Osteocyte (in vitro differentiated cells): Measurements from ENCODE around the gene CAB39L. TPM values are rescaled to one million over a fixed set of nuclear protein-coding genes. Genes with fewer than 3 reads are reported as not detected.

Experiments used
- DNase-seq: peaks from one replicate; pipeline ENCODE4 v3.0.0; 2021; ENCODE audit warnings: mixed read lengths; ENCODE audit not compliant: unreplicated experiment; ENCODE audit errors: extremely low spot score
- H3K27ac Mint-ChIP-seq: one replicate; pipeline ENCODE4 v1.8.0; 2021; ENCODE audit warnings: mild to moderate bottlenecking, mixed read lengths; ENCODE audit not compliant: unreplicated experiment
- H3K27me3 Mint-ChIP-seq: one replicate; pipeline ENCODE4 v1.8.0; 2021; ENCODE audit warnings: mixed read lengths; ENCODE audit not compliant: unreplicated experiment
- H3K36me3 Mint-ChIP-seq: one replicate; pipeline ENCODE4 v1.8.0; 2021; ENCODE audit warnings: mixed read lengths; ENCODE audit not compliant: unreplicated experiment
- H3K4me1 Mint-ChIP-seq: one replicate; pipeline ENCODE4 v1.8.0; 2021; ENCODE audit warnings: mixed read lengths; ENCODE audit not compliant: unreplicated experiment
- H3K4me3 Mint-ChIP-seq: one replicate; pipeline ENCODE4 v1.8.0; 2021; ENCODE audit warnings: mild to moderate bottlenecking, moderate library complexity, mixed read lengths; ENCODE audit not compliant: unreplicated experiment
- H3K9me3 Mint-ChIP-seq: one replicate; pipeline ENCODE4 v1.8.0; 2021; ENCODE audit warnings: mixed read lengths; ENCODE audit not compliant: unreplicated experiment
- CTCF ChIP-seq: fragments of 200-600 bp; sonication (generic); IDR thresholded peaks from 2 replicates; pipeline ENCODE4 v1.5.0; 2021; ENCODE audit warnings: antibody characterized with exemption, mild to moderate bottlenecking, moderate library complexity
- total RNA-seq: library from RNA; stranded (reverse); gene quantifications from 2 replicates; pipeline ENCODE4 v1.2.1, GENCODE V29; 2021

Gene CAB39L
- total RNA-seq, 1 donor from 2014 or later, result 8.3 TPM

- TF ChIP-seq CTCF, result no peak
- H3K9me3 Mint-ChIP-seq, result no peaks in the 10 kb centered on the region
- no peak overlapping the region for H3K4me3 Mint-ChIP-seq
- H3K36me3 Mint-ChIP-seq, result peaks cover 6% of the 10 kb centered on the region
- peaks cover 10% of the 10 kb centered on the region for H3K4me1 Mint-ChIP-seq
- H3K27me3 Mint-ChIP-seq, result no peaks in the 10 kb centered on the region
- no peak for DNase-seq
- H3K27ac Mint-ChIP-seq, result no peak overlapping the region
Observed at GRCh38 chr13:49319551-49319950, 124.3 kb downstream of the CAB39L start.

- H3K4me1 Mint-ChIP-seq, result peaks cover 22% of the 10 kb centered on the region
- H3K9me3 Mint-ChIP-seq, result no peaks in the 10 kb centered on the region
- H3K27me3 Mint-ChIP-seq, result no peaks in the 10 kb centered on the region
- H3K4me3 Mint-ChIP-seq, result no peak overlapping the region
- DNase-seq, result no peak
- no peak overlapping the region for H3K27ac Mint-ChIP-seq
- no peak for TF ChIP-seq CTCF
- peaks cover 4% of the 10 kb centered on the region for H3K36me3 Mint-ChIP-seq
Observed at GRCh38 chr13:49315756-49316482, 127.9 kb downstream of the CAB39L start.

- no peak for TF ChIP-seq CTCF
- Mint-ChIP-seq H3K27me3 (no peaks in the 10 kb centered on the region), H3K36me3 (peaks cover 4% of the 10 kb centered on the region), H3K27ac (no peak overlapping the region), H3K9me3 (no peaks in the 10 kb centered on the region), H3K4me1 (peaks cover 23% of the 10 kb centered on the region), H3K4me3 (no peak overlapping the region)
- no peak for DNase-seq
Observed at GRCh38 chr13:49315036-49315565, 128.8 kb downstream of the CAB39L start.

- peak overlapping the region; percentile 88 for H3K27ac Mint-ChIP-seq
- no peak for DNase-seq
Observed at GRCh38 chr13:49314344-49314882, 129.5 kb downstream of the CAB39L start.

More at GRCh38 chr13:49314344-49314882, 129.5 kb downstream of the CAB39L start:
- no peak for TF ChIP-seq CTCF
- H3K27me3 Mint-ChIP-seq, result no peaks in the 10 kb centered on the region
- no peak overlapping the region for H3K4me3 Mint-ChIP-seq
- peaks cover 4% of the 10 kb centered on the region for H3K36me3 Mint-ChIP-seq
- no peaks in the 10 kb centered on the region for H3K9me3 Mint-ChIP-seq
- peaks cover 25% of the 10 kb centered on the region for H3K4me1 Mint-ChIP-seq
